Spinal cord (tissue), 10 donors: ENCODE results near the gene CIITA. TPM values are rescaled to one million over a fixed set of nuclear protein-coding genes. Genes with fewer than 3 reads are reported as not detected.
"Not testable (repeated sequence)": the region's sequence is repeated elsewhere in the genome, so short reads cannot be mapped to it uniquely, and the experiment has no call there.

Source experiments
- DNase-seq, 6 donors: peaks; one replicate each; pipeline versions ENCODE4 v3.0.0 to v3.0.0-alpha.2; 2013 to 2015; ENCODE audit warnings: low spot score in 6 of 6, low read depth in 4 of 6
- H3K27ac ChIP-seq: one replicate; pipeline ENCODE4 v1.5.1; 2013; ENCODE audit warnings: low read depth, low read length, control low read depth
- H3K27me3 ChIP-seq: one replicate; pipeline ENCODE4 v1.6.1; 2013; ENCODE audit warnings: low read length; ENCODE audit not compliant: control insufficient read depth, insufficient read depth
- H3K36me3 ChIP-seq: one replicate; pipeline ENCODE4 v1.6.1; 2013; ENCODE audit warnings: low read length; ENCODE audit not compliant: control insufficient read depth, insufficient read depth
- H3K4me1 ChIP-seq: one replicate; pipeline ENCODE4 v1.6.1; 2013; ENCODE audit warnings: low read length; ENCODE audit not compliant: control insufficient read depth, insufficient read depth
- H3K4me3 ChIP-seq: one replicate; pipeline ENCODE4 v1.5.1; 2013; ENCODE audit warnings: low read depth, low read length, control low read depth
- H3K9me3 ChIP-seq: one replicate; pipeline ENCODE4 v1.6.1; 2013; ENCODE audit warnings: low read length; ENCODE audit not compliant: control insufficient read depth, insufficient read depth
- WGBS: methylation state at CpG from one replicate; pipeline ENCODE4 v1.1.5; 2013; ENCODE audit warnings: missing lambda C conversion rate; ENCODE audit not compliant: insufficient coverage; 5-methylcytosine and 5-hydroxymethylcytosine counted together
- long read RNA-seq, 4 donors: transcript quantifications; one replicate each; lab custom pipeline, GENCODE V29; 2026
- polyA plus RNA-seq, 2 donors: library from polyadenylated mRNA; unstranded; fragments of 120-200 nt; gene quantifications; one replicate each; pipeline ENCODE4 v1.2.1, GENCODE V29; 2013; ENCODE audit not compliant: insufficient read length in 2 of 2
- total RNA-seq, 2 donors: library from RNA; depleted of rRNA in 1 of 2; stranded (reverse); fragments of 120-200 nt in 1 of 2; fragments of >200 nt in 1 of 2; gene quantifications; one replicate each; pipeline versions ENCODE4 v1.2.3 to v1.2.4, GENCODE V29; 2013 to 2014
- donor health status: healthy.

The CIITA gene
- total RNA-seq (1 to 10 TPM; 1.2 to 4.2 TPM), polyA plus RNA-seq (1 to 10 TPM; 1.2 to 2.1 TPM)
- long read RNA-seq, donor 1: 0 reads
- long read RNA-seq, donor 2: 0 reads
- long read RNA-seq, donor 3: 0 reads
- long read RNA-seq, donor 4: 0 reads

- H3K4me3 ChIP-seq: no peak within 1 kb of the TSS
- no peaks in the 10 kb centered on the region for H3K9me3 ChIP-seq
- peaks cover 46% of the 10 kb centered on the region for H3K27me3 ChIP-seq
- WGBS: 54% methylated on average over 8 of the region's 9 CpGs
- H3K4me1 ChIP-seq: peaks cover 15% of the 10 kb centered on the region
- DNase-seq: peak in 2 of 6 donors; percentile 28 to 52
- no peak within 1 kb of the TSS for H3K27ac ChIP-seq
- H3K36me3 ChIP-seq: no peaks in the 10 kb centered on the region
Measured at GRCh38 chr16:10876799-10877341, at the start of gene CIITA. Gene CIITA (plus strand): TSS chr16:10877202. CDS start chr16:10877331, 129 bp downstream.

DNA sequence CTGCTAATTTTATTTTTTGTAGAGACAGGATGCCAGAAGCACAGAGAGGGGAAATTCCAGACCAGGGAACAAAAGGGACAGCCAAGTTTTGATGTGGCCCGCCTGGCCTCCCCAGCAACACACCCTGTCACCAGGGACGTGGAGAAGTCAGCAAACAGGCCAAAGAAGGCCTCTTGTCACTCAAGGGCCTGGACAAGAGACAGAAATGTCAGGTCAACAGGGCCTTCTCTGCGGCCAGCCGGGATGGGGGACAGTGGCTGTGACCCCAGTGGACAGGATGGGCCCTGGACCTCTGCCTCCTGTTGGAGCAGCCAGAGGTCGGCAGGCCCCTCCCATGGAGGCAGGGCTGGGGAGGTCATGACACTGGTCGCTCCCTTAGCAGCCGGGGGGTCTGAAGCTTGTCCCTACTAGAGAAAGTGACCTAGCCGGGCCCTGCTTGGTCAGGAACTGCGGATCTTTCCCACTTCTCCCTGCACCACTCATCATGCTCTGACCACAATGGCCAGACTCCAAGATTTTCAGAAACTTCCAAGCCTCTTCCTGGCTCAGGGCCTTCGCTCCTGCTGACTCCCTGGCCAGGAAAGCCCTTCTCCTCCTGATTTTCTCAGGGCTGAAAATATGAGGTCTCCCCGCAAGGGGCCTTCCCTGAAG is 49.2 kb upstream of the CIITA start:
- Histone ChIP-seq H3K4me1 (peaks cover 24% of the 10 kb centered on the region), H3K9me3 (no peaks in the 10 kb centered on the region), H3K27me3 (no peaks in the 10 kb centered on the region), H3K4me3 (no peak overlapping the region), H3K27ac (peak overlapping the region; percentile 91), H3K36me3 (no peaks in the 10 kb centered on the region)
- WGBS: 47% methylated on average over 11 of the region's 11 CpGs
- peak in 5 of 6 donors; percentile 47 to 93 (median 61) for DNase-seq

- 21% methylated on average over 15 of the region's 17 CpGs for WGBS
- H3K9me3 ChIP-seq: no peaks in the 10 kb centered on the region
- H3K4me3 ChIP-seq: no peak overlapping the region
- H3K36me3 ChIP-seq: no peaks in the 10 kb centered on the region
- no peaks in the 10 kb centered on the region for H3K27me3 ChIP-seq
- peak; percentile 62 to 97 (median 84) for DNase-seq
- peaks cover 24% of the 10 kb centered on the region for H3K4me1 ChIP-seq
- H3K27ac ChIP-seq: peak overlapping the region; percentile 91
Measured at GRCh38 chr16:10828851-10829366, 48.1 kb upstream of the CIITA start.

- H3K9me3 ChIP-seq, H3K4me3 ChIP-seq, H3K36me3 ChIP-seq, DNase-seq, H3K27me3 ChIP-seq: not testable (repeated sequence)
- WGBS: 20% methylated on average over 2 of the region's 18 CpGs
- peaks cover 24% of the 10 kb centered on the region for H3K4me1 ChIP-seq
- H3K27ac ChIP-seq: peak overlapping the region; percentile 91
Measured at GRCh38 chr16:10829390-10830098, 47.5 kb upstream of the CIITA start.

DNA sequence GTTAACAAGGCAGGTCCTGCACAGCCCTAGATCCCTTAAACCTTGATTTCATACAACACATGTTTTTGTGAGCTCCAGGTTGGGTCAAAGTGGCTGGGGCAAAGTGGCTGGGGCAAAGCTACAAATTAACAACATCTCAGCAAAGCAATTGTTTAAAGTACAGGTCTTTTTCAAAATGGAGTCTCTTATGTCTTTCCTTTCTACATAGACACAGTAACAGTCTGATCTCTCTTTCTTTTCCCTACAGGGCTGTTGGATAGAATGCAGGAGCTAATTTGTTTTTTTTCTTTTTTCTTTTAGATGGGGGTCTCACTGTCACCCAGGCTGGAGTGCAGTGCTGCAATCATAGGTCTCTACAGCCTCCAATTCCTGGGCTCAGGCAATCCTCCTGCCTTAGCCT is 46.8 kb upstream of the CIITA start:
- H3K9me3 ChIP-seq, H3K36me3 ChIP-seq, H3K27ac ChIP-seq, DNase-seq, H3K4me3 ChIP-seq, H3K27me3 ChIP-seq: not testable (repeated sequence)
- H3K4me1 ChIP-seq: peaks cover 24% of the 10 kb centered on the region

DNA sequence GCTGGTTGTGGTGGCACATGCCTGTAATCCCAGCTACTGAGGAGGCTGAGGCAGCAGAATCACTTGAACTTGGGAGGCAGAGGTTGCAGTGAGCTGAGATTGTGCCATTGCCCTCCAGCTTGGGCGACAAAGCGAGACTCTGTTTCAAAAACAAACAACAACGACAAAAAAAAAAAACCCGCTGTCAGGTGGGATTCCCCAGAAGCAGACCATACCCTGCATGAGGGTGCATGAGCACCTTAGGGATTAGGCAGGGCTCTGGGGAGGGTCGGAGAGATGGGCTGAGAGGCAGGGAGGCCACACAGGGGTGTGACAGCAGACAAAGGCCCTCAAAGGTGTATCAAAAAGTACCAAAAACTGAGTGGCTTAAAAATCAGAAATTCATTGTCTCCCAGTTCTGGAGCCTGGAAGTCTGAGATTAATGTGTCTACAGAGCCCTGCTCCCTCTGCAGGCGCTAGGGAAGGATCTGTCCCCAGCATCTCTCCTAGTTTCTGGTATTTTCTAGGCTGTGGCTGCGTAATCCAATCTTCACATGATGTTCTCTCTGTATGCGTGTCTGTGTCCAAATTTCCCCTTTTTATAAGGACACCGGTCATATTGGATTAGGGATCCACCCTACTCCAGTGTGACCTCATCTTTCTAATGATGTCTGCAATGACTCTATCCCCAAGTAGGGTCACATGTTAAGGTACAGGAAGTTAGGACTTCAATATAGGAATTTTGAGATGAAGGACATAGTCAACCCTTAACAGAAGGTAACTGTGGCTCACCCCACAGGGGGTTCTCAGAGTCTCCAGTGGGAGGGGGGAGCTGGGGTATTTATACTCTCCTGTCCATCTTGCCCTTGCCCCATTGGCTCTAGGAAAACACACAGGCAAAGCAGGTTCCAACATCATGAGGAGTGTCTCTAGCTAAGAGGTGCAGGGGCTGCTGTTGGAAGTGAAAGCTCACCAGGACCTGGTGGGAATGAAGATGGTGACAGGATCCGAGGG is 44.8 kb upstream of the CIITA start:
- WGBS: 96% methylated on average over 2 of the region's 10 CpGs

DNA sequence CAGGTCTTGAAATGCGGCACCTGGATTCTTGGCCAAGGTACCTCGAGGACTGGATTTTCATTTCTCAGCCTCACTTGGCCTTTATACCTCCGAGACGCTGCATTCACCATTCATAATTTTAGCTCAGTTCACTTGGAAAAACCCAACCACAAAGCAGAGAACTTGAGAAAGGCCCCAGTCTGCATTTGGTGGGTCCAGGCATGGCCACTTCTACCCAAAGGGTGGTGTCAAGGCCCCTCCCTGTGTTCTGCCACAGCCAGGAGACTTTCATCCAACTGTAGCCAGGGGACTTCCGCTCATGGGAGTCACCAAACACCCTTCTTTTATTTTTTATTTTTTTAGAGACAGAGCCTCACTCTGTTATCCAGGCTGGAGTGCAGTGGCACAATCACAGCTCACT is 43.7 kb upstream of the CIITA start:
- no peak for DNase-seq
- no peak overlapping the region for H3K4me3 ChIP-seq
- no peaks in the 10 kb centered on the region for H3K9me3 ChIP-seq
- H3K27ac ChIP-seq: no peak overlapping the region
- 92% methylated on average over 5 of the region's 5 CpGs for WGBS
- H3K4me1 ChIP-seq: peaks cover 13% of the 10 kb centered on the region
- H3K27me3 ChIP-seq: no peaks in the 10 kb centered on the region
- no peaks in the 10 kb centered on the region for H3K36me3 ChIP-seq

More for the DNA sequence above, 44.8 kb upstream of the CIITA start:
- Histone ChIP-seq H3K36me3 (no peaks in the 10 kb centered on the region), H3K9me3 (no peaks in the 10 kb centered on the region), H3K4me1 (peaks cover 23% of the 10 kb centered on the region), H3K27me3 (no peaks in the 10 kb centered on the region), H3K27ac (no peak overlapping the region), H3K4me3 (no peak overlapping the region)
- DNase-seq: no peak

DNA sequence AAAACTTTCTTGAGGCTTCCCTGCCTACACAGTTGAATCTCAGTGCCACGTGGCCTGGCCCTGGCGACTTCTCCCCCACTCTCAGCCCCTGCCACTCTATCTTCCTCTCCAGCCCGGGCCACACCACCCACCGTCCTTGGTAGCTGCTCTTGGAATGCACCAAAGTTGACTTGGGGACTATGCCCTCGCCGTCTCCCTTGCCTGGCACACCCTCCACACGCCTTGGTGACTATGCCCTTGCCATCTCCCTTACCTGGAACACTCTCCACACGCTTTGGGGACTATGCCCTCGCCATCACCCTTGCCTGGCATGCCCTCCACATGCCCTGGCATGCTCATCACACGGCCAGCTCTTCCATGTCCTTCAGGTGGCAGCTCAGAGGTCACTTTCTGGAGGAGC is 42.9 kb upstream of the CIITA start:
- no peak overlapping the region for H3K27ac ChIP-seq
- WGBS: 86% methylated on average over 10 of the region's 10 CpGs
- no peaks in the 10 kb centered on the region for H3K27me3 ChIP-seq
- H3K4me1 ChIP-seq: peaks cover 4% of the 10 kb centered on the region
- no peaks in the 10 kb centered on the region for H3K36me3 ChIP-seq
- no peak overlapping the region for H3K4me3 ChIP-seq
- no peak for DNase-seq
- H3K9me3 ChIP-seq: no peaks in the 10 kb centered on the region

GRCh38 chr16:10834766-10835165 is 42.2 kb upstream of the CIITA start:
- H3K36me3 ChIP-seq: no peaks in the 10 kb centered on the region
- WGBS: no CpG with 5 or more reads among the region's 1 CpG
- H3K27me3 ChIP-seq: no peaks in the 10 kb centered on the region
- no peak for DNase-seq
- no peaks in the 10 kb centered on the region for H3K9me3 ChIP-seq
- H3K27ac ChIP-seq: no peak overlapping the region
- H3K4me3 ChIP-seq: no peak overlapping the region
- H3K4me1 ChIP-seq: no peaks in the 10 kb centered on the region
